ENCODE data around the gene HBA1.

The HBA1 gene

GRCh38 chr16:220021-220420, 43.5 kb downstream of the HBA1 start (continued):
- TF ChIP-seq CSRNP3 (CRISPR knock-in tag; IDR thresholded peaks at IDR 0.05) (no peak), PATZ1 (CRISPR knock-in tag; IDR thresholded peaks at IDR 0.05; ENCODE audit: borderline replicate concordance) (no peak), SNAI2 (CRISPR knock-in tag; IDR thresholded peaks at IDR 0.05) (no peak), ESRRG (CRISPR knock-in tag; IDR thresholded peaks at IDR 0.05) (no peak), GLIS3 (CRISPR knock-in tag; IDR thresholded peaks at IDR 0.05) (no peak), ZFP30 (CRISPR knock-in tag; IDR thresholded peaks at IDR 0.05) (no peak)
